ENCODE measurements around the gene SERTAD2.

The SERTAD2 gene

DNA sequence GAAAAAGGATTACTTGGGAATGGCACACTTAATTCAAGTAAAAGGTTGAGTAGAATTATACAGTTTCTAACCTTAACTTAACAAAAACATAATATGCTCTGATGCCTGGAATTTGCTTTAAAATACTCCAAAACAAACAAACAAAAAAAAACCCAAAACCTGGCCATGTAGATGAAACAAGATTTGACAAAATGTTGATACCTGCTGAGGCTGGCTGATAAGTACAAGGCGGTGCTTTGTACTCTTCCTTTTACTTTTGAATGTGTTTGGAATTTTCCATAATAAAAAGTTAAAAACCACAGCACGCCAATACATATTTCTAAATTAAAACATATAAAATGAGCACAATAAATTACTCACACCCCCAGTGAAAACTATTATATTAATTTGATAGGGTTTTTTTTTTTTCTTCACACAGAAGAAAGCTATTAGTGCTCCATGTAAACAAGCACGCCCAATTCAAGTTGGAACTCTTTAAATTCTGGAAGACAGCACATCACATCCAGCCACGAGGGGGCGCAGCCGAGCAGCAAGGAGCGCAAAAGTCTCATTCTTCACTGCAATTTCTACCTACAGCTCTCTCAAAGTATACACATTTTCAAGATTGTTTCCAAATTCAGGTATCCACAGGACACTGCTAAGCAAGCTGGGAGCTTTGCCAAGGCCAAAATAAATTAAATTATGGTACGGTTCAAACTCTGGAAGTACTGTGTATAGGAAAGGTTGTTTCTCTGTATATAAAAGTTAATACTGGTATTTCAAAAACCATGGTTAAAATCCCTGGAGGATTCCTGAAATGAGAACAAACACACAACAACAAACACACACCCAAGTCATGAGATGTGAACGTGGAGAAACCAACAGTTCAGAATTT lies 7.5 kb downstream of the SERTAD2 start:
- Histone ChIP-seq H3K36me3 (ENCODE audit: insufficient read depth) (no peaks in the 10 kb centered on the region), H2AFZ (ENCODE audit: low read depth) (no peak overlapping the region), H3K4me3 (IDR thresholded peaks at IDR 0.05; ENCODE audit: insufficient read depth, low read depth, low read length) (no peak overlapping the region), H3K4me1 (ENCODE audit: low read depth, poor library complexity, severe bottlenecking) (peaks cover 92% of the 10 kb centered on the region), H3K79me2 (ENCODE audit: insufficient read depth, low read depth) (peaks cover 100% of the 10 kb centered on the region), H3K9ac (peak overlapping the region; percentile 69; the same call in 1 of the 2 replicates), H3K27ac (peak overlapping the region; percentile 85), H3K27me3 (ENCODE audit: insufficient read depth, low read depth) (no peaks in the 10 kb centered on the region), H4K20me1 (ENCODE audit: insufficient read depth) (no peaks in the 10 kb centered on the region; the same call in 1 of the 2 replicates), H3K4me2 (peak overlapping the region; percentile 90)
- TF ChIP-seq, protein P1, sequence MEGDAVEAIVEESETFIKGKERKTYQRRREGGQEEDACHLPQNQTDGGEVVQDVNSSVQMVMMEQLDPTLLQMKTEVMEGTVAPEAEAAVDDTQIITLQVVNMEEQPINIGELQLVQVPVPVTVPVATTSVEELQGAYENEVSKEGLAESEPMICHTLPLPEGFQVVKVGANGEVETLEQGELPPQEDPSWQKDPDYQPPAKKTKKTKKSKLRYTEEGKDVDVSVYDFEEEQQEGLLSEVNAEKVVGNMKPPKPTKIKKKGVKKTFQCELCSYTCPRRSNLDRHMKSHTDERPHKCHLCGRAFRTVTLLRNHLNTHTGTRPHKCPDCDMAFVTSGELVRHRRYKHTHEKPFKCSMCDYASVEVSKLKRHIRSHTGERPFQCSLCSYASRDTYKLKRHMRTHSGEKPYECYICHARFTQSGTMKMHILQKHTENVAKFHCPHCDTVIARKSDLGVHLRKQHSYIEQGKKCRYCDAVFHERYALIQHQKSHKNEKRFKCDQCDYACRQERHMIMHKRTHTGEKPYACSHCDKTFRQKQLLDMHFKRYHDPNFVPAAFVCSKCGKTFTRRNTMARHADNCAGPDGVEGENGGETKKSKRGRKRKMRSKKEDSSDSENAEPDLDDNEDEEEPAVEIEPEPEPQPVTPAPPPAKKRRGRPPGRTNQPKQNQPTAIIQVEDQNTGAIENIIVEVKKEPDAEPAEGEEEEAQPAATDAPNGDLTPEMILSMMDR (conservative IDR thresholded peaks at IDR 0.05; ENCODE audit: low read depth, low read length): peak; percentile 98

DNA sequence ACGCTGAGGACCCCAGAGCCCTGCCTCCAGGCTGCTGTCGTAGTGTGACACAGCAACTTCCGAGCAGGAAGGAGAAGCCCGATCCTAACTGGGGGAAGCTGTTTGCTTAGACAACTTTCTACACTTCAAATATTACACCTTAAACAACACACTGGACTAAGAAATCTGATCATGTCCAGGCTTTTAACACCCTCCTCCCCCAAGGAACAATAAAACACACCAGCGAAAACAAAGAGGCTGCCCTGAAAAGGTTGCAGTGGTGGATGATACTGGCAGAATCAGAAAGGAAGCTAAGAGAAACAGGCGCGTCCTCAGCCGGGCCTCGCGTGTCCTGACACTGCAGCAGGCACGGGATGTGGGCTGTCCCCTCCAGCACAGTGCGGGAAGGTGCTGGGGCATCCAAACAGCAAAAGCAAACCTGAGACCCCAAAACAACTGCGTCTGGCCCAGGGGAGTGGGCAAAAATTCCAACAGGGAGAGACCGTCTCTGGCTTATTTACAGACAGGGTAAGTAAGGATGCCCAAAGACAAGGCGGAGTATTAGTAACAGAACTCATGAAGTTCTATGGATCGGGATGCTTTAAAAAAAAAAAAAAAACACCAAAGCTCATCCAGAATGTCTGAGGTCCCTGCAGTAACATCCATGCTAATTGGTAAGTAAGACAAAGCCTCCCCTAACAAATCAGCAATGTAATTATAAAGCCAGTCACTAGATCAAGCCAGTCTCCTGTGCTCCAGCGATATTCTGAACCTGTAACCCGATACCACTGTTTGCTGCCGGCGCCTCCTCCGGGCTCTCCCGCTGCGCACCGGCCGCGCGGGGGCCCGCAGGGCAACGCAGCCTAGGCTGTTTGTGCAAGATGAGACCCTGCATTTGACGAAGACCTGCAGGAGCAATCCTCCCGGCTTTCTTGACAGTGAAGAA lies 9.0 kb downstream of the SERTAD2 start:
- peak overlapping the region; percentile 85 for H3K27ac ChIP-seq
- H2AFZ ChIP-seq (ENCODE audit: low read depth): peak overlapping the region; percentile 41; the same call in 1 of the 2 replicates
- peak overlapping the region; percentile 69 for H3K9ac ChIP-seq
- peak overlapping the region; percentile 96 for H3K4me3 ChIP-seq (IDR thresholded peaks at IDR 0.05; ENCODE audit: insufficient read depth, low read depth, low read length)
- peak overlapping the region; percentile 90 for H3K4me2 ChIP-seq
- H4K20me1 ChIP-seq (ENCODE audit: insufficient read depth): no peaks in the 10 kb centered on the region
- no peaks in the 10 kb centered on the region for H3K27me3 ChIP-seq (ENCODE audit: insufficient read depth, low read depth)
- H3K4me1 ChIP-seq (ENCODE audit: low read depth, poor library complexity, severe bottlenecking): peaks cover 92% of the 10 kb centered on the region
- H3K79me2 ChIP-seq (ENCODE audit: insufficient read depth, low read depth): peaks cover 100% of the 10 kb centered on the region
- no peaks in the 10 kb centered on the region for H3K36me3 ChIP-seq (ENCODE audit: insufficient read depth)
- TF ChIP-seq, protein P1 (conservative IDR thresholded peaks at IDR 0.05; ENCODE audit: low read depth, low read length): no peak; the same call in 1 of the 2 replicates

DNA sequence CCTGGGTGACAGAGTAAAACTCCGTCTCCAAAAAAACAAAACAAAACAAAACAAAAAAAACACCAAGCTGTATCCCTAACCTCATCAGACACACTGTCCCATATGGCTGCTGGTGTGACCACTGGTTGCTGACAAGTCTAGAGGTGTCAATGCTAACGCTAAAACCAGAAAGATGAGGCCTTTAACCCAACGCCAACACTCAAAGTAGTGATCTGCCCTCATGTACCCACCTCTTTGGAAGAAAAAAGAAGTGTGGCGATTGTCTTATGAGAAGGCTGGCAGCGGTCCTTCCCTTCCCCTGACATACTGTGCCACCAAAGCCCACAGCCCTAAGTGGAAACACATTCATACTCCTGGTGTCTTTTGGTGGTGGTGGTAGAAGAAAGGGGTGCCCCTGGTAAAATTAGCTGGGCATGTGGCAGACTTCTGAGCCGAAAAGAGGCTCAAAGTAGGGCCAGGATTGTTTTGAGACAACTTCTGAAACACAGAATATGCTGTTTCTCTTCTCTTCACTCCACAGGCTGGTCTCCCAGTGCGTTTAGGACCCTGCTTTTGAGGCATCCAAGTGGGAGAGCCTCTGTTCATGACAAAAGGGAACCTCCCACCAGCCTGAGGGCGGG lies 9.8 kb downstream of the SERTAD2 start:
- H3K27ac ChIP-seq: peak overlapping the region; percentile 85
- H3K36me3 ChIP-seq (ENCODE audit: insufficient read depth): no peaks in the 10 kb centered on the region
- peak overlapping the region; percentile 41; the same call in 1 of the 2 replicates for H2AFZ ChIP-seq (ENCODE audit: low read depth)
- TF ChIP-seq, protein P1 (conservative IDR thresholded peaks at IDR 0.05; ENCODE audit: low read depth, low read length): no peak; the same call in 1 of the 2 replicates
- H3K4me1 ChIP-seq (ENCODE audit: low read depth, poor library complexity, severe bottlenecking): peaks cover 92% of the 10 kb centered on the region
- H3K27me3 ChIP-seq (ENCODE audit: insufficient read depth, low read depth): no peaks in the 10 kb centered on the region
- H3K9ac ChIP-seq: peak overlapping the region; percentile 69
- no peaks in the 10 kb centered on the region for H4K20me1 ChIP-seq (ENCODE audit: insufficient read depth)
- H3K4me3 ChIP-seq (IDR thresholded peaks at IDR 0.05; ENCODE audit: insufficient read depth, low read depth, low read length): no peak overlapping the region
- peak overlapping the region; percentile 90 for H3K4me2 ChIP-seq
- peaks cover 100% of the 10 kb centered on the region for H3K79me2 ChIP-seq (ENCODE audit: insufficient read depth, low read depth)

DNA sequence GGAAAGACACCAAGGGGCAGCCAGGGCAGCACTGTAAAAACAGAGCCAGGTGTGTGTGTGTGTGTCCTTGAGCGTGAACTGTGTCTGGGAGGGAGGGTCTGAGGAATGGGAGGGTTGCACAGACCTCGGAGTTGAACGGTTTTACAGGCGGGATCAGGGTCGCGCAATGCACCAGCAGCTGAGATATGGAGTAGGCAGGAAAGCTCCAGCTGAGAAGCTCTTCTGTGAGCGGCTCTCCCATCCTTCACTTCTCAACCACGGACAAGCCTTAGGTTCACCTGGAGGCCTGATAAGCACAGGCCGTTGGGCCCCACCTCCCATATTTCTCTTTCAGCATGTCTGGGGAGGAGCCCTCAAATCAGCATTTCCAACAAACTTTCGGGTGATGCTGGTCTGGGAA lies 12.1 kb downstream of the SERTAD2 start:
- Histone ChIP-seq H3K36me3 (ENCODE audit: insufficient read depth) (no peaks in the 10 kb centered on the region), H3K27ac (no peak overlapping the region), H3K27me3 (ENCODE audit: insufficient read depth, low read depth) (no peaks in the 10 kb centered on the region), H3K4me2 (no peak overlapping the region), H3K9ac (no peak overlapping the region), H4K20me1 (ENCODE audit: insufficient read depth) (no peaks in the 10 kb centered on the region), H2AFZ (ENCODE audit: low read depth) (no peak overlapping the region), H3K4me1 (ENCODE audit: low read depth, poor library complexity, severe bottlenecking) (peaks cover 92% of the 10 kb centered on the region), H3K79me2 (ENCODE audit: insufficient read depth, low read depth) (peaks cover 95% of the 10 kb centered on the region), H3K4me3 (IDR thresholded peaks at IDR 0.05; ENCODE audit: insufficient read depth, low read depth, low read length) (no peak overlapping the region)
- TF ChIP-seq, protein P1 (conservative IDR thresholded peaks at IDR 0.05; ENCODE audit: low read depth, low read length): no peak

Measured in KMS-11 (cell line).